Activated CD4-positive, alpha-beta T cell treated with anti-CD3 and anti-CD28 coated beads, Interleukin-2, Interleukin-4, amounts not matched to agents 100 ng/mL and 50 ng/mL, durations not matched to agents 16 hours and 8 hours (primary cell): ENCODE results near the gene UMAD1.
"Not testable (repeated sequence)": the region's sequence is repeated elsewhere in the genome, so short reads cannot be mapped to it uniquely, and the experiment has no call there.

ENCODE experiments used
- DNase-seq: peaks from one replicate; pipeline ENCODE4 v3.0.0-alpha.2; 2020; ENCODE audit warnings: low spot score

UMAD1 gene

GRCh38 chr7:7798510-7798909, 158.0 kb downstream of the UMAD1 start:
- DNase-seq: no peak

GRCh38 chr7:7799138-7799537, 158.6 kb downstream of the UMAD1 start:
- DNase-seq: no peak

- DNase-seq: no peak
Observed at GRCh38 chr7:7802531-7802930, 162.0 kb downstream of the UMAD1 start.

- DNase-seq: no peak
Observed at GRCh38 chr7:7803715-7804178, 163.2 kb downstream of the UMAD1 start.

GRCh38 chr7:7804822-7805221, 164.3 kb downstream of the UMAD1 start:
- not testable (repeated sequence) for DNase-seq

- DNase-seq: no peak
Observed at GRCh38 chr7:7805511-7806153, 165.1 kb downstream of the UMAD1 start.

- no peak for DNase-seq
Observed at GRCh38 chr7:7808156-7808555, 167.6 kb downstream of the UMAD1 start.

- no peak for DNase-seq
Observed at GRCh38 chr7:7808626-7809025, 168.1 kb downstream of the UMAD1 start.

- no peak for DNase-seq
Observed at GRCh38 chr7:7810380-7810779, 169.8 kb downstream of the UMAD1 start.

- DNase-seq: no peak
Observed at GRCh38 chr7:7810826-7811225, 170.3 kb downstream of the UMAD1 start.

GRCh38 chr7:7812112-7812511, 171.6 kb downstream of the UMAD1 start:
- no peak for DNase-seq

- no peak for DNase-seq
Observed at GRCh38 chr7:7815395-7815794, 174.8 kb downstream of the UMAD1 start.

- DNase-seq: peak; percentile 39
Observed at GRCh38 chr7:7816084-7816483, 175.5 kb downstream of the UMAD1 start.

- DNase-seq: peak; percentile 53
Observed at GRCh38 chr7:7816816-7817536, 176.4 kb downstream of the UMAD1 start.

GRCh38 chr7:7817748-7818147, 177.2 kb downstream of the UMAD1 start:
- DNase-seq: no peak

- DNase-seq: not testable (repeated sequence)
Observed at GRCh38 chr7:7818179-7818578, 177.6 kb downstream of the UMAD1 start.

GRCh38 chr7:7819442-7820247, 179.1 kb downstream of the UMAD1 start:
- peak; percentile 31 for DNase-seq

GRCh38 chr7:7820409-7820808, 179.9 kb downstream of the UMAD1 start:
- no peak for DNase-seq

GRCh38 chr7:7820939-7821338, 180.4 kb downstream of the UMAD1 start:
- no peak for DNase-seq

GRCh38 chr7:7821517-7821916, 181.0 kb downstream of the UMAD1 start:
- no peak for DNase-seq

- not testable (repeated sequence) for DNase-seq
Observed at GRCh38 chr7:7825294-7825693, 184.7 kb downstream of the UMAD1 start.

GRCh38 chr7:7829667-7830066, 189.1 kb downstream of the UMAD1 start:
- DNase-seq: no peak
